Effector CD8-positive, alpha-beta T cell (primary cell): ENCODE results near the gene ZRANB2.

Source experiments
- DNase-seq: peaks from one replicate; lab custom pipeline; 2025; lab: John Stamatoyannopoulos, UW
- total RNA-seq, 4 experiments: gene quantifications; one replicate each; lab custom pipeline; 2026; lab: John Stamatoyannopoulos, UW

The ZRANB2 gene, protein sequence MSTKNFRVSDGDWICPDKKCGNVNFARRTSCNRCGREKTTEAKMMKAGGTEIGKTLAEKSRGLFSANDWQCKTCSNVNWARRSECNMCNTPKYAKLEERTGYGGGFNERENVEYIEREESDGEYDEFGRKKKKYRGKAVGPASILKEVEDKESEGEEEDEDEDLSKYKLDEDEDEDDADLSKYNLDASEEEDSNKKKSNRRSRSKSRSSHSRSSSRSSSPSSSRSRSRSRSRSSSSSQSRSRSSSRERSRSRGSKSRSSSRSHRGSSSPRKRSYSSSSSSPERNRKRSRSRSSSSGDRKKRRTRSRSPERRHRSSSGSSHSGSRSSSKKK
- 73.8 to 113 (median 87.9) reads per million in 4 experiments for total RNA-seq

GRCh38 chr1:71080739-71081696, at the start of gene ZRANB2:
Gene ZRANB2, minus strand, starts transcription at chr1:71081035. Its CDS starts 40 bp downstream, at chr1:71080995.
- peak; percentile 86 for DNase-seq

- no peak for DNase-seq
These were observed 47.2 kb upstream of the ZRANB2 start for GRCh38 chr1:71128060-71128459.

DNA sequence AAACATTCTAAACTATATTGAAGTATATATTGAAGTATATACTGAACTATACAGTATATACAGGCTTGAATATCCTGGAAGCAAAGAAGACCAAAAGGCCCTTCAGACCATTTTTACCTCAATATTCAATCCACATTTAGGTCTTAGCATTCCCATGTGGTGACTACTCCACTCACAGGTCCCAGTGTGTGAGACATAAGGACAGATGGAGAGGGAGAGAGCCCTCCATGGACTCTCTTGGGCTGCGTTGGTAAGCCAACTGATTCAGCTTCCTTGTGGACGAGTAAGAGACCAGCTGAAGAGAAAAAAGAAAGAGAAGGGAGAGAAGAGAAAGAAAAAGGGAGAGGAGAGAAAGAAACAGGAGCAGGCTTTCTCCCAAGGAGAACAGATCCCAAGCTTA, 37.3 kb upstream of the ZRANB2 start:
- no peak for DNase-seq

DNA sequence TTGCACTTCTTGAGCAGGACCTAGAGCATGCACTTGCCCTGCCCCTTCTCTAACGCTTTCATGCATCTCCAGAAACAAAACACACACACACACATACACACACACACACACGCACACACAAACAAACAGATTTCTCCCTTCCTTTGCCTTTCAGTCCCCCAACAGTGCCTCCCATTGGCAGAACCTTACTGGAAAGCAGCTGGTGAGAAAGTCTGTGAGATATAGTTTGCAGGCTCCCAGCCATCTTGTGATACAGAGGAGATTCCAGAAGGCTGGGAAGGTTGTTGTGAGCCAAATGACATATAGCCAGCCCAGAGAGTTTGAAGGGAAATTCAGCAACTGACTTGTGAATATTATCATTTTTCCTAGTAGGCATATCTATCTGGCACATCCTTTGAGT, 35.9 kb upstream of the ZRANB2 start:
- no peak for DNase-seq

GRCh38 chr1:71106658-71107322, 26.0 kb upstream of the ZRANB2 start:
- DNase-seq, result no peak

GRCh38 chr1:71104417-71104816, 23.6 kb upstream of the ZRANB2 start:
- DNase-seq, result no peak

DNA sequence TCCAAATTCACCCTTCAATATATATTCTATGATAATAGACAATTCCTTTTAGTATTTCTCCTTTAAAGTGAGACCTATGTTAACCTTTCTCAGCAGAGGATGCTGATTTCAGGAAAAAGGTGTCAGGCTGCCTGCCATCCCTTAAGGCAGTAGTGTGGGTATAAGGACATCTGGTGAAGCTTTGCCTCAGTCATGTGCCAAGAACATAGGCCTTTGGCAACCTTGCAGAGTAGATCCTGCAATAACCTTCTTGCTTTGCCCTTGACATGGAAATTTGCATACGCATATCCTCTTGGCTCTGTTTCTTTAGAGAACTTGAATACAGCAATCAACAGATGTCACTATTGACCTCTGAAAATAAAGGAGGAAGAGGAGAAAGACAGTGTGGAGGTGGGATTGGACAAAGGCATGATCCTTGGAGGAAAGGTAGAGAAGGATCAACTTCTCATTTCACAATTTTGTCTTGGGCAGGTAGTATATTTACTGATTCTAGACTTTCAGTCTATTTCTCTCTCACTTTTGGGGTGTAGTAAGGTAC, 21.1 kb upstream of the ZRANB2 start:
- no peak for DNase-seq

DNA sequence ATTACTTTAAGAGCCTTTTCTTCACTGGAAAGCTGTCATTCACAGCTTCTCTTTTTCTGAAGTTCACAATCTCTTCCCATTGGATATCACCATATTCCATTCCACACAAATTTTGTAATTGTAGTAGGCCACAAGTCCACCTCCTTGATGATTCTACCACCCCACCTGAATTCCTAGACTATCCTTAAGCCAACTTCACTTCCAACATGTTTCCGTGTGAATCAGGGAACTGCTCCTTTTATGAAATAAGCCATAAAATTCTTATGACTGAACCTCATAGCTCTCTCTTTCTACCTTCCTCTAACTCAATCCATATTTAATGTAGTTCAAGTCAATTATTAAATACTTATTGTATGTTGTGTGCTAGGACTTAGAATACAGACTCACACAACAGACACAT, 16.6 kb upstream of the ZRANB2 start:
- DNase-seq, result no peak

DNA sequence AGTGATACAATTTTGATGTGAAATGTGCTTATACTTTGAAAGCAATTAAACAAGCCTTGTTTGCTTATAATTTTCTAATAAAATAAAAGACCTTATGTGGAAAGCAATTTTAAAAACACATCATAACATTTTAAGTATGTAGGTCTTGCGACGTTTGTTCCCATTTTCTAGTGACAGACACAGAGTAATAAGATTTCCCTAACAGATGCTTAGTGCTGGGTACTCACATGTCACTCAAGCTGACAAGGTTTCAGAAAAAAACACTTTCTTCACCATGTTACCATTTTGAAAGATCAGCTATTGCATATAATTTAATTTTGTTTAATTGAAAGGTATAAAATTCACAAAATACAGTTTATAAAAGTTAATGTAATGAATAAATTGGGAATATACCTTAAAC, 14.1 kb upstream of the ZRANB2 start:
- DNase-seq, result no peak

GRCh38 chr1:71093938-71094337, 13.1 kb upstream of the ZRANB2 start:
- DNase-seq, result no peak

GRCh38 chr1:71089536-71090270, 8.9 kb upstream of the ZRANB2 start:
- no peak for DNase-seq

DNA sequence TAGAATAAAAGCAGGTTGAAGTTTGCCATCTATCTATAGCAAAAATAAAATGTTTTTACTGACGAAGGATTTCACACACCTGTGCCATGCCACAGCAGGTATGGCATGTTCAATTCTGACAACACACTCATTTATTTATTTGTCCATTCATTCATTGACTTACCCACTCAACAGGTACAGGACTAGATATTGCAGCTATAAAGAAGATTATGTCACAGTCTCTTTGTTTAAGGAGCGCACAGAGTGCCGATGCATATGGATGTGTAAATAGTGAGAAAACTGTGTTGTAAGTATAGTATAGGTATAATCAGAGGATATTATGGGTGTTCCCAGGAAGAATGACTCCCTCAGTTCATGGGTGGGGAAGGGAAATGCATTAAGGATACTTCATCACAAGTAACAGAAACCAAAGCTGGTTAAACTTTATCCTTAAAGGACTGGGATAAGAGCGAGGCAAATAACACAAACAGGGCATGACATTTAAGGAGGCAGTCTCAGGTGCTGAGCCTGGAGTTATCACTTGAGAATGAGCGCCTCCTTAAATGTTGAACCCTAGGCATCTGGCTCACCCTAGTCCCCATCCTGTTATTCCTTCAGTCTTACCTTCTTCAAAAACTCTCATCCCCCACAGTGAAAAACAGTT, 7.9 kb upstream of the ZRANB2 start:
- DNase-seq, result no peak

- no peak for DNase-seq
These were observed 6.9 kb upstream of the ZRANB2 start for GRCh38 chr1:71087713-71088112.

DNA sequence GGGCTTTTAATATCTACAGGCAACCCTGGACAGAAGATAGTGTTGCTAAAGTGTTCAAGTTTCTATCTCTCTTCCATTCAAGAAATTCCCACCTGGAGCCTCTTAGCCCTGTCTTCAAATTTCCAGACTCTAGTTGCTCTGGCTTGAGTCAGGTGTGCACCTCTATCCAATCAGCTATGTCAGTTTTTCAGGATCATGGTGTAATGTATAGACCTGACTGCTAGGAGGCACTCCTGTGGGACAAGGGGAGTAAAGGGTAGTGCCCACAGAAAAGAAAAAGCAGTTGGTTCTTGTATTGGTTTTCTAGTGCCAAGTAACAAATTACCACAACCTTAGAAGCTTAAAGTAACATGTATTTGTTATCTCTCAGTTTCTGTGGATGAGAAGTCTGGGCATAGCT, 6.2 kb upstream of the ZRANB2 start:
- no peak for DNase-seq

DNA sequence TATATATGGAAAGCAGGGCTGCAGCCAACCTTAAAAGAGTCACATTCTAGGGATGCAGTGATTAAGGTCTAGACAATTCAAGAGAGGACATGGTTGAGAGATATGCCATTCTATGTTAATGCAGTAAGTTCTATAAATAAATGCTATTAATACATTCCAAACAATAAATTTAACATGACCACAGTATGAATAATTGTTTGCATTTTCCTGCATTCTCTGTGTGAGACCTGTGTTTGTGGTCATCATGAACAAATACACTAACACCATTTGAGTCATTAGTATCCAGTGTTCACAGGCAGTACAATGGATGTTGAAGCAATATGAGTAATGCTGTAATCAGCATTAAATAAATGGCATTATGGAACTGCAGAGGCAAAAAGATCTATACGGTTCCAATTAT, 5.5 kb upstream of the ZRANB2 start:
- DNase-seq, result no peak

- no peak for DNase-seq
These were observed 2.4 kb upstream of the ZRANB2 start for GRCh38 chr1:71083271-71083670.

- no peak for DNase-seq
These were observed 854 bp upstream of the ZRANB2 start for GRCh38 chr1:71081697-71082080.

DNA sequence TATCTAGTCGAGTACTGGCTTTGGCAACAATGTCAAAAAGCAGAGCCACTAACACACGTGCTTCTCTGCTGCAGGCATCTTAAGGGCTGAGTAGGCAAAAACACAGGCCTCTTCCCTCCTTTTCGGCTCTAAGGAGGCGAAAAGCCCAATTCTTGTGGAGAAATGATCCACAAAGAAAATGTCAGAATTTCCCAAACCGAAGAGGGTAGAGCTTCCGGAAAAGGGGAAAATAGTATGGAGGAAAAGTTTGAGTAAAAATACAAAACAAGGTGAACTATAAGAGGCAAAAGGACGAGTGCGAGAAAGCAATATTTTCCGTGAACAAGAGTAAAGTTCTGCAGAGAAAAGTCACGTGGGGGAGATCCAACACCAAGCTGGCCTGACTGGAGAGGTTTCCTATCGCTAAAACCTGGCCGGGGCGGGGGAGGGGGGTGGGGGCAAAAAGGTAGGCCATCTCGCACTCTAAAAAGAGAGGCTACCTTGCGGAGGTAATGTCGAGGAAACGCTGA, 551 bp downstream of the ZRANB2 start:
- no peak for DNase-seq

GRCh38 chr1:71074681-71075080, 6.2 kb downstream of the ZRANB2 start:
- DNase-seq, result no peak

DNA sequence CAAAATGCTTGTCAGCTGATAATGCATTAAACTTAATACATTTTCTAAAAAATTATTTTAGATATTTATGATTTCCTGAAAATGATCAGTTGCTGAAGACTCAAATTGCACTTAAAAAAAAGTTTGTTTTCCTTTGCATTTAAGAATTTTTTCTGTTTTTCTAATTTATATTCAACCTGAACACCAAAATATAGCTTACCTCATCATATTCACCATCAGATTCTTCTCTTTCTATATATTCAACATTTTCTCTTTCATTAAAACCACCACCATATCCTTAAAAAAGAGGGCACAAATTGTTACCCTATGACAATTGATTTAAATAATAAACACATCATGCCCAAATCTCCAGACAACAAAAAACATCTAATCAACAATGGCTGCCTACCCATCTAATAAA, 8.6 kb downstream of the ZRANB2 start:
- no peak for DNase-seq

DNA sequence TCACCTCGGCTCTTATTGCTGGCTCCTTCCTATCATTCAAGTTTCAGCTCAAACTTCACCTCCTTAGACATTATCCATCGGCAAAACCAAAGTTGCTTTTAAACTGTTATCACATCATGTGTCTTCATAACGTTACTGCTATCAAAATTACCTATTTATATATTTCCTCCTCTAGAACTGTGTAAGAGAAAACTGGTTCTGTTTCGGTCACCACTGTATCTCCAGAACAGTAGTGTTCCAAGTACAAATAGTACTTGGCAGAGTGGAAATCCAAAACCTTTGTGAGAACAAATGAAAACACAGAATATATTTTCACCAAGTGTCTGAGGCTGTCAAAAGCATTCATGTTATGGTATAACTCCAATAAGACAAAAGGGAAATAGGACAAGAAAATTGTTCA, 9.1 kb downstream of the ZRANB2 start:
- no peak for DNase-seq
